IPS DF 4.7 (cell line): ENCODE measurements around the gene SHB.

ENCODE experiments used
- DNase-seq: peaks from one replicate; pipeline ENCODE4 v3.0.0-alpha.2; 2013; ENCODE audit warnings: low spot score; ENCODE audit errors: extremely low read depth

SHB gene

GRCh38 chr9:37935096-37935495 lies 133.9 kb downstream of the SHB start:
- DNase-seq, result no peak

GRCh38 chr9:37931592-37931991 lies 137.4 kb downstream of the SHB start:
- DNase-seq, result no peak

- DNase-seq, result no peak
Observed at GRCh38 chr9:37929441-37929895, 139.6 kb downstream of the SHB start.

- DNase-seq, result no peak
Observed at GRCh38 chr9:37928552-37929430, 140.2 kb downstream of the SHB start.

GRCh38 chr9:37927601-37928551 lies 141.2 kb downstream of the SHB start:
- no peak for DNase-seq

- no peak for DNase-seq
Observed at GRCh38 chr9:37927132-37927531, 141.9 kb downstream of the SHB start.

- no peak for DNase-seq
Observed at GRCh38 chr9:37926737-37927118, 142.3 kb downstream of the SHB start.

GRCh38 chr9:37925786-37926736 lies 143.0 kb downstream of the SHB start:
- DNase-seq, result no peak

GRCh38 chr9:37925006-37925405 lies 144.0 kb downstream of the SHB start:
- no peak for DNase-seq

GRCh38 chr9:37924538-37924937 lies 144.5 kb downstream of the SHB start:
- DNase-seq, result no peak

GRCh38 chr9:37923796-37924427 lies 145.1 kb downstream of the SHB start:
- DNase-seq, result no peak

- DNase-seq, result no peak
Observed at GRCh38 chr9:37923118-37923795, 145.8 kb downstream of the SHB start.

- no peak for DNase-seq
Observed at GRCh38 chr9:37922363-37923117, 146.5 kb downstream of the SHB start.

- DNase-seq, result no peak
Observed at GRCh38 chr9:37921546-37922300, 147.3 kb downstream of the SHB start.

- no peak for DNase-seq
Observed at GRCh38 chr9:37921168-37921510, 147.9 kb downstream of the SHB start.

GRCh38 chr9:37920471-37921167 lies 148.4 kb downstream of the SHB start:
- DNase-seq, result no peak

GRCh38 chr9:37919956-37920335 lies 149.1 kb downstream of the SHB start:
- DNase-seq, result no peak
